ENCODE data around the gene PTPRT.

DNA sequence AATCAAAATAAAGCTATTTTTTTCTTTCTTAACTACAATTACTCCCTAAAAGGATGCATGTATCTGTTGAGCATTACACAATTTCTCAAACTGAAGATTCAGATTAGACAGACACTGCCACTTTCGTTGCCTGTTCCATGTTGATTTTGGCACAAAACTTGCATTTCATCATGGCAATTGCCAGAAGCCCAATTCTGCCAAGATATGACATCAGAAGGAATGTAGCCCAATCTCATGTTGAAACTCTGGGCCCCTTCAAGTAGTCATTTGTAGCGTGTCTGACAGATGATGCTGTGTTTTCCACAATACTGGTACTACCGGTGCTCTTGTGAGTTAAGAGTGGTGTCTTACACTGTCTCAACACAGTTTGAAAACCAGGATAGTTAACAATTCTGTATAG lies 705.4 kb downstream of the PTPRT start:
- TF ChIP-seq, protein P1, sequence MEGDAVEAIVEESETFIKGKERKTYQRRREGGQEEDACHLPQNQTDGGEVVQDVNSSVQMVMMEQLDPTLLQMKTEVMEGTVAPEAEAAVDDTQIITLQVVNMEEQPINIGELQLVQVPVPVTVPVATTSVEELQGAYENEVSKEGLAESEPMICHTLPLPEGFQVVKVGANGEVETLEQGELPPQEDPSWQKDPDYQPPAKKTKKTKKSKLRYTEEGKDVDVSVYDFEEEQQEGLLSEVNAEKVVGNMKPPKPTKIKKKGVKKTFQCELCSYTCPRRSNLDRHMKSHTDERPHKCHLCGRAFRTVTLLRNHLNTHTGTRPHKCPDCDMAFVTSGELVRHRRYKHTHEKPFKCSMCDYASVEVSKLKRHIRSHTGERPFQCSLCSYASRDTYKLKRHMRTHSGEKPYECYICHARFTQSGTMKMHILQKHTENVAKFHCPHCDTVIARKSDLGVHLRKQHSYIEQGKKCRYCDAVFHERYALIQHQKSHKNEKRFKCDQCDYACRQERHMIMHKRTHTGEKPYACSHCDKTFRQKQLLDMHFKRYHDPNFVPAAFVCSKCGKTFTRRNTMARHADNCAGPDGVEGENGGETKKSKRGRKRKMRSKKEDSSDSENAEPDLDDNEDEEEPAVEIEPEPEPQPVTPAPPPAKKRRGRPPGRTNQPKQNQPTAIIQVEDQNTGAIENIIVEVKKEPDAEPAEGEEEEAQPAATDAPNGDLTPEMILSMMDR (IDR thresholded peaks at IDR 0.05): no peak
- no peak for TF ChIP-seq EP300 (IDR thresholded peaks at IDR 0.05)

All from A549 (cell line).